Left cardiac atrium (tissue), 4 donors: ENCODE data around the gene RNF141. TPM values are rescaled to one million over a fixed set of nuclear protein-coding genes. Genes with fewer than 3 reads are reported as not detected.

Source experiments
- ATAC-seq, 2 donors: fragments of 200-7000 bp; cut with Tn5 transposase; one replicate each; pipeline ENCODE4 v1.9.1; 2020; ENCODE audit warnings: mild to moderate bottlenecking in 2 of 2, moderate library complexity in 2 of 2
- DNase-seq: peaks from one replicate; pipeline ENCODE4 v3.0.0-alpha.2; 2020
- intact Hi-C, 2 donors: fragments of 100-400 bp; cut with DNase I; formaldehyde crosslinking; loops; one replicate each; pipeline versions ENCODE4 v1.14.1 to v1.15.1; 2022 to 2023
- total RNA-seq, 2 donors: library from RNA; stranded (reverse); fragmentation: NEBNext Ultra II Directional; extraction: Animal tissue kit (Norgen Biotek cat#: 25700); gene quantifications; one replicate each; pipeline ENCODE4 v1.2.1, GENCODE V29; 2021
- donor health status: DM: no; HTN: yes; CAD: no.
- donor health status: DM: no; HTN: yes; CAD: no; lungs with severe emphysema.
- donor health status: DM: yes; HTN: yes; CAD: no.
- donor health status: Dilated cardiomyopathy.

The RNF141 gene
- total RNA-seq, 2 donors from 2014 or later, result 34.7 to 34.8 TPM

GRCh38 chr11:10474551-10474950 lies 66.4 kb downstream of the RNF141 start:
- no peak for ATAC-seq
- DNase-seq, result no peak
- intact Hi-C loops, result no loop called here

GRCh38 chr11:10473371-10473770 lies 67.6 kb downstream of the RNF141 start:
- ATAC-seq (no peak), DNase-seq (no peak)
- intact Hi-C loops, result no loop called here

- no peak for DNase-seq
- no peak for ATAC-seq
- intact Hi-C loops, result no loop called here
Observed at GRCh38 chr11:10462746-10463300, 78.2 kb downstream of the RNF141 start.

Other genes with a start within 250 kb of the RNF141 start
- 10 to 100 TPM; 18.5 to 25.8 TPM for gene SBF2, start 247.0 kb downstream of the RNF141 start, total RNA-seq
- gene ADM, start 236.1 kb downstream of the RNF141 start, total RNA-seq, result 10 to 100 TPM; 20.8 to 21.9 TPM
- gene AMPD3, start 85.9 kb downstream of the RNF141 start, total RNA-seq, result 1 to 10 TPM; 4.4 to 4.7 TPM
- gene LYVE1, start 27.5 kb upstream of the RNF141 start, total RNA-seq, result 100 to 1,000 TPM in 1 of 2 donors, 10 to 100 TPM in 1; 95.2 to 250 TPM
- 10 to 100 TPM in 1 of 2 donors, 1 to 10 TPM in 1; 9.7 to 15.6 TPM for gene IRAG1, start 152.6 kb upstream of the RNF141 start, total RNA-seq
- gene CTR9, start 210.1 kb upstream of the RNF141 start, total RNA-seq, result 10 to 100 TPM; 22.5 to 24.5 TPM